Hepatic stellate cell (primary cell): ENCODE results near the gene FAM83G.

Source experiments
- DNase-seq: peaks from one replicate; pipeline ENCODE4 v3.0.0; 2011; ENCODE audit warnings: low spot score

The FAM83G gene

DNA sequence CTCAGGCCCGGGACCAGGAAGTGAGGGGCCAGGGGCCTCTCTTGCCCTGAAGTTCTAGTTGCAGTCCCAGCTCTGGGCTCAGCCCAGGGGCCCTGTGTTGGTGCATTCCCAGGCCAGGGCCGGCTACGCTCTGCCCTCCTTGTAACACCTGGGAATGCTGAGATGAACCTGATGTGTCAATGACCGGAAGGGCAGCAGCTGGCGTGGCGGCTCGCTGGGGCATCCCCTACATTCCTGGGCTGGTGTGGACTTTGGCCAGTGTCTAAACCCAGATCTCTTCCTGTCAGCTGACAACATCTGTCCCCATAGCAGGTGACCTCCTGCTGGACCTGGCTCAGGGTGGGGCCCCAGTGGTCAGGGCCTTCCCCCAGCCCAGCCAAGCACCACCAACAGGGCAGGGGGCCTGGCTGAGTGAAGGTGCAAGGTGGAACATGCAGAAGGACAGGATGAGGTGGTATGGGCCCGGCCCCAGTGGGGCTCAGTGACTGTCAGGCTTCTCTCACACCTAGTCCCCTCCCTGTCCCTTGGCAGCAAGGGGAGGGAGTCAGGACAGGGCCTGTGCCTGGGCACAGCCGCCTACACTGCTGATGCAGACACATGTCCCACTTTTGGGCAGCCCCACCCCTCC, 15.9 kb downstream of the FAM83G start:
- no peak for DNase-seq

DNA sequence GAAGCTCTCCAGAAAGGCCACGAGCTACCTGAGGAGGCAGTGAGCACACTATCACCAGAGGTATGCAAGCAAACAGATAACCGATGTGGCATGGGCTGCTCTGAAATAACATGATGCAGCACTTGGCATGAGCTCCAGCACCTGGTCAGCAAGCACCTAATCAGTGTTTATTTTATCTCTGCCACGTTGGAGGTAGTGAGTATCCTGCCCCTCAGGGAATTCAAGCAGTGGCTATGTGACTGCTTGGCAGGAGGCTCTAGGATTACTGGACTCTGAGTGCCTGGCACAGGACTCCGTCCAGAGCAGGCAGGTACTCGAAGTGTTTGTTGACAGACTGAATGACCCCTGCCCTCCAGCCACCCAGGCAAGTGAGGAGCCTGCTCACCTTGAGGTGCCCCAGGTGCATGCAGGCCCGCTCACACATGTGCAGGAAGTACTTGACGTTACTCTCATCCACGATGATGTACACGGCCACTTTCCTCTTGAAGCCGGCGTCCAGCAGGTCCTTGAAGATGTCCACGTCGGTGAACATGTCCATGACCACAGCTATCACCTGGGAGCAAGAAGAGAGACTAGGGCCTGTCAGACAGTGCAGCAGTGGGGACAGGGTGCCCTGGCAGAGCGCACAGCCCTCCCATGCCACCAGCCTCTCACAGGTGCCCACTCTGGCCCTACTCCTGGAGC, 16.6 kb downstream of the FAM83G start:
- no peak for DNase-seq

DNA sequence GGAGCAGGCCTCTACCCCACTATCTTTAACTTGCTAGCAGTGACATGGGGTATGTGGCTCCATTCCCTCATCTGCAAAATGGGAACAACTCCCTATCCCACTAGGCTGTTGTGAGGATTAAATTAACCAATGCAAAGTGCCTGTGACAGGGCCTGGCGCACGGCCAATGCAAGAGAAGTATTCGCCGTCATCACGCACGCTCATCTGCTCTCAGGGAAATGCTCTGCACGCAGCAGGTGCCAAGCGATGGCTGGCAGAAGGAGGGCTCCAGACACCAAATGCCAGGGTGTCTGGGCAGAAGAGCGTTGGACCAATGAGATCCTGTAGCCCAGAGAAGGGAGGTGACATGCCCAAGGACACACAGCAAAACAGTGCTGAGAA, 17.3 kb downstream of the FAM83G start:
- DNase-seq, result no peak

DNA sequence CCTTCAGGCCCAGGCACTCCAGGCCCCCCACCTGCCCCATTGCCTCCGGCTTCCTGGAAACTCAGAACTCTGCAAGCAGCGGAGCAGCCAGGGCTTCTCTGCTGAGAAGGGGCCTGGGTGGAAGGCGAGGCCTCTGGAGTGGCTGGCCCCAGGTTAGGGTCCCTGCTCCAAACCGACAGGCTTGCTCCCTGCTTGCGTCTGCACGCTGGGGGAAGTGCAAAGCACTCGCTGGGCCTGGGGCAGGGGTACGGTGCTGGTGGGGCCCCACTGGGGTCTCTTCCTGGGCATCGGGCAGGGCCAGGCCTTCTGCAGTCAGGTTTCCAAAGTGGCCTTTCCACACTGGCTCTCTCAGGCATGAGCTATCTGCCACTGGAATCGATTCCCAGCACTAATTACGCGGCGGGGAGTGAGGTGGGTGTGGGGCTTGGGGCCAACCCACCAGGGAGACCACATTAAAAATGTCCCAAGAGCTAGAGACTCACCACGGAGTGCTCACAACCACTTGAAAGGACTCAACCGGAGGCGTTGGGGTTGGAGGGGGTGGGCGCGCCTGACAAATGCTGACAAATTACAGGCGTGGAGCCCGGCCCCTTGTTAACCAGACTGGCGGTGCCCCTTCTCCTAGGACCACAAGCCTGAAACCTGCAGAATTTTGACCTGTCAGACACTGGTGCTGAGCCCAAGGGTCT, 17.9 kb downstream of the FAM83G start:
- no peak for DNase-seq

- DNase-seq, result no peak
These were observed 19.1 kb downstream of the FAM83G start for GRCh38 chr17:18985475-18985874.

DNA sequence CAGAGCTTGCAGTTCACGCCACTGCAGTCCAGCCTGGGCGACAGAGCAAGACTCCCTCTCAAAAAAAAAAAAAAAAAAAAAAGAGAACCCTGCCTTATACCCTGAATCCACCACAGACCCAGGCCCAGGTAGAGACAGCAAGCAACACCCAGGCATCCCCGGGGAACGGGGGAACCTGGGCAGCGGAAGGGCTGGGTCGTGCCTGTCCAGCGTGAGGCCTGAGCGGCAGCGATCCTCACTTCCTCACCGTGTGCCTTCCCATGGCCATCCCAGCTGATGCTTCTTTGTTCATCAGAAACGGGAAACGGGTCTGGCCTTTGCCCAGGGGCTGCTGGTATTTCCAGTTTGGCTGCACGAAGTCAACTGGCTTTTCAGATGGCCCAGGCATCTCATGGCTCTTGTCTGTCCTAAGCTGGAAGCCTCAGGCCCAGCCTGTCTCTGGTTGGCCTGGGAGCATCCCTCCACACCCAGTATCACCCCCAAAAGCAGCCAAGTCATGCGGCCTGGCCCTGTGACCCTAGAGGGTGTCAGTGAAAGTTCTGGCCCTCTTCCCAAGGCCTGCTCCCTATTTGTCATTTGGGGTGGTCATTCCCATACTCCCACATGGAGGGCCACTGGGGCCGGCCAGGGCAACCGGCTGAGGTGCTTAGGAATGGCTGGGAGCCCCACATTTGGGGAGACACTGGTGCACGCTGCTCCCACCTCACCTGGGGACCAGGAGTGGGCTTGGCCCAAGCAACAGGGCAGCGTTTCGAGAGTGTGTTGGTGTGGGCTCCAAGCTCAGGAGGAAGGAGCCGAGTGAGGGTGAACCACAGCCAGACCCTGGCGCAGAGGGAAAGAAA, 20.1 kb downstream of the FAM83G start:
- DNase-seq, result no peak

- DNase-seq, result peak; percentile 95
These were observed 22.7 kb downstream of the FAM83G start for GRCh38 chr17:18981642-18982424.

- no peak for DNase-seq
These were observed 23.3 kb downstream of the FAM83G start for GRCh38 chr17:18981335-18981641.

GRCh38 chr17:18980682-18981334, 23.8 kb downstream of the FAM83G start:
- peak; percentile 65 for DNase-seq

- no peak for DNase-seq
These were observed 25.9 kb downstream of the FAM83G start for GRCh38 chr17:18978655-18979054.

GRCh38 chr17:18978050-18978449, 26.5 kb downstream of the FAM83G start:
- DNase-seq, result no peak

DNA sequence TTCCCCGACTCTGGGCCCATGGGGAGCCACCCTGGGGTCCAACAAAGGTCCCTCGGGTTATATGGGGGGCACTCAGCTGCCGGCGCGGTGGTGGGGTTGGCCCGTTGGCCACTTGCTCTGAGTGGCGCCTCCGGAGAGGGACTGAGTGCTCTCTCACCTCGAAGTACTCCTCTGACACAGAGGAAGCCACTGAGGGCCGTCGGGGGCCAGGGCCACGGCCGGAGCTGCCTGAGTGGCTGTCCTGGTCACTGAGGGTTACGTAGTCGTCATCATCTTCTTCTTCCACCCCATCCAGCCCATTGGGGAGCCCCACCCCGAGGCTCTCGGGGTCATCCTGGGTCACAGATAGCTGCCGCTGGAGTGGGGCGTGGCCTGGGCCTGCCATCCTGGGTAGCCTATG, 26.9 kb downstream of the FAM83G start:
- no peak for DNase-seq

DNA sequence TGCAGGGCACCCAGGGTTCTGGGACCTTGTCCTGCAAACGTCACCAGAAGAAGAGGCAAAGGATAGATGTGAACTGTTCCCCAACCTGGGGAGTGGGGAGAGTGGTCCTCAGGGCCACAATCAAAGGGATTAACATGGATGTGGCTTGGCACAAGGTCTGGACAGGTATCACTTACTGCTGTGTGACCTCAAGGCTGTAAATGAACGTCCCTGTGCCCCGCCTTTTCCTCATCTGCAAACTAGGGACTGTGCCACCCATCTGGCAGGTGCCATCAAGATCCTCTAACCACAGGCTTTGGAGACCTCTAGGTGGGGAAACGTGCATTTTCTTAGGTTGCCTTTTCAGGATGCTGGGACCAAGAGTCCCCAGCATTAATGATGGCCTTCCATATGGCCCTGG, 27.5 kb downstream of the FAM83G start:
- no peak for DNase-seq

DNA sequence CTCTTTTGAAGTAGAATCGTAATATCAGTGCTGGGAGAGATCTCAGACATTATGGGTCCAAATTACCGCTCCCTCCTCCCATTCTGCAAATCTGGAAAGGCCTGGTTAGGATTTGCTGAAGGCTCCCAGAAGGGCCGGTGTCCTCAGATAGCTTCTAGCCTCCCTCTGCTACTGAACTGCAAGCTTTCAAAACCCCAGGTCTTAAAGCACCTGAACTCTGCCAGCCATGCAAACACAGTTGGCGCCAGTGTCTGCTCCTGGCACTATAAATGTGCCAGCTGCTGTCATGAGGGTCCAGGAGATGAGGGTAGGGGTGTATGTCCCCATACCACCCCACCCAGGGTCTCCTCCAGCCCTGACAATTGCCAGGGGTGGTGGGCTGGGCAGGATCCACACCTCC, 28.4 kb downstream of the FAM83G start:
- DNase-seq, result no peak

DNA sequence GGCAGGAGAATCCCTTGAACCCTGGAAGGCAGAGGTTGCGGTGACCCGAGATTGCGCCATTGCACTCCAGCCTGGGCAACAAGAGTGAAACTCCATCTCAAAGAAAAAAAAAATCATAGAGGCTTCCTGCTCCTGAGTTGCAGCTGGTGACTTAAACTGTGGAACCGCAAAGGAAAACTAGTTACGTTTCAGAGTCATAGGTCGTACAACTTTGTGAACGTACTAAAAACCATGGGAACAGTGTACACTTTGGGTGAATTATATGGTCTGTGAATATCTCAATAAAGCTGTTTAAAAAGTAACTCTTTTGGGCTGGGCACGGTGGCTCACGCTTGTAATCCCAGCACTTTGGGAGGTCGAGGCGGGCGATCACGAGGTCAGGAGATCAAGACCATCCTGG, 29.0 kb downstream of the FAM83G start:
- DNase-seq, result no peak

- no peak for DNase-seq
These were observed 30.0 kb downstream of the FAM83G start for GRCh38 chr17:18974407-18975149.

- DNase-seq, result no peak
These were observed 32.8 kb downstream of the FAM83G start for GRCh38 chr17:18971801-18972200.

DNA sequence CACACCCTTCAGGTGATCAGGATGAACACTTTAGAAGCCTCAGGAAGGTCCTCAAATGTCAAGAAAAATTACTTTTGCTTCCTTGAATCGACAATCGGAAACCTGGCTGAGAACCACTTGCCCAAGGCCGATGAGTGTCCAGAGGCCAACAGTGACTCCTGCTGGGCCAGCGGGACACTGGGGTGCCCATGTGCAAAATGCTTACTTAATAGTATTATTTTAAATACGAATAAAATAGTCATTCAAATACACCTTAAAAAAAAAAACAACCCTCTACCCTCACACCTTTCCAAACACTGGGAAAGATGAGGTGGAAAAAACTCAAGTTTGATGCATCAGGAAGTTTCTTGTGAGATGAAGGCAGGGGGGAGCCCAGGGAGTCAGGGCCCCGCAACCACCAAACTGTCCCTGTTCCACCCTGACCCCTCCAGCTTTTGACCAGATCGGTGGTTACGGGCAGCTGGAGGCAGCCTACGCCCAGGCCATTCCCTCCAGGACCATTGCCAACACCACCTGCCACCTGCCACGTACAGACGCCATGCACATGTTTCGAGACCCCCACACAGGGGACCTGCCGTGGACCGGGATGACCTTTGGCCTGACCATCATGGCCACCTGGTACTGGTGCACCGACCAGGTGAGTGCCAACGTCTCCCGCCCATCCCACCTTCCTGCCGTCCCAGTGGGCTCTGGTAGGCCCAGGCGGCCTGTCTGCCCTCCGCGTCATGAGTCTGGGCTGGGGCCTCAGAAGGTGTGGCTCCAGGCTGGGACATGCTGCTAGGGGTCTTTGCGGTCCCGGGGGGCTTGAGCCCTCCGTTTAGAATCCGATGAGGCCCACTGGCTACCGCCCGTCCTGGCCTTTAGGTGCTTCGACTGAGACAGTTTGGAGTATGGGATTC, 33.7 kb downstream of the FAM83G start:
- DNase-seq, result no peak
